ENCODE results near the gene VTI1A.

GRCh38 chr10:112791447-112791846 lies 344.4 kb downstream of the VTI1A start:
- TF ChIP-seq CTCF (conservative IDR thresholded peaks at IDR 0.05; ENCODE audit: low read depth in 2 of 2) (no peak), EZH2phosphoT487 (IDR thresholded peaks at IDR 0.05; ENCODE audit: unreplicated experiment) (no peak), POLR2AphosphoS5 (IDR thresholded peaks at IDR 0.05; ENCODE audit: low read depth) (no peak), EZH2 (IDR thresholded peaks at IDR 0.05; ENCODE audit: low read depth, unreplicated experiment) (no peak), ETS1 (IDR thresholded peaks at IDR 0.05) (no peak), REST (IDR thresholded peaks at IDR 0.05; ENCODE audit: unreplicated experiment) (no peak), ZNF114 (CRISPR knock-in tag; IDR thresholded peaks at IDR 0.05) (no peak), JUNB (IDR thresholded peaks at IDR 0.05; ENCODE audit: unreplicated experiment) (no peak), ZNF331 (CRISPR knock-in tag; IDR thresholded peaks at IDR 0.05; ENCODE audit: low read depth) (no peak), STAT1 (IDR thresholded peaks at IDR 0.05; ENCODE audit: unreplicated experiment) (no peak), CREB1 (CRISPR knock-in tag; IDR thresholded peaks at IDR 0.05; ENCODE audit: low read depth) (no peak)
